Choroid plexus epithelial cell (primary cell): ENCODE results near the gene PLXNC1.
"Not testable (repeated sequence)": the region's sequence is repeated elsewhere in the genome, so short reads cannot be mapped to it uniquely, and the experiment has no call there.

Source experiments
- DNase-seq: peaks from one replicate; pipeline ENCODE4 v3.0.0-alpha.2; 2010; ENCODE audit warnings: low read depth
- H3K4me3 ChIP-seq: 2 replicates; pipeline ENCODE4 v1.5.1; 2011; ENCODE audit warnings: low read depth, mild to moderate bottlenecking, control low read depth, low read length, moderate library complexity
- CTCF ChIP-seq: conservative IDR thresholded peaks from 2 replicates; pipeline ENCODE4 v1.5.1; 2011; ENCODE audit warnings: low read depth, mild to moderate bottlenecking, control low read depth, inconsistent platforms, low read length, moderate library complexity

Gene PLXNC1

GRCh38 chr12:94309373-94309772, 161.0 kb downstream of the PLXNC1 start:
- H3K4me3 ChIP-seq, result no peak overlapping the region
- no peak for DNase-seq
- no peak for TF ChIP-seq CTCF

GRCh38 chr12:94312378-94312777, 164.0 kb downstream of the PLXNC1 start:
- no peak overlapping the region for H3K4me3 ChIP-seq
- DNase-seq, result no peak
- TF ChIP-seq CTCF, result no peak

GRCh38 chr12:94316600-94316999, 168.2 kb downstream of the PLXNC1 start:
- DNase-seq, H3K4me3 ChIP-seq: not testable (repeated sequence)

GRCh38 chr12:94318181-94318580, 169.8 kb downstream of the PLXNC1 start:
- TF ChIP-seq CTCF, result no peak
- DNase-seq, result no peak
- H3K4me3 ChIP-seq, result no peak overlapping the region

- no peak for DNase-seq
These were observed 171.7 kb downstream of the PLXNC1 start for GRCh38 chr12:94320109-94320508.

GRCh38 chr12:94322346-94322745, 174.0 kb downstream of the PLXNC1 start:
- TF ChIP-seq CTCF, result no peak
- DNase-seq, result peak; percentile 7

More at GRCh38 chr12:94320109-94320508, 171.7 kb downstream of the PLXNC1 start:
- no peak for TF ChIP-seq CTCF
- no peak overlapping the region for H3K4me3 ChIP-seq

GRCh38 chr12:94326234-94326633, 177.9 kb downstream of the PLXNC1 start:
- no peak overlapping the region for H3K4me3 ChIP-seq
- no peak for DNase-seq
- TF ChIP-seq CTCF, result no peak

More at GRCh38 chr12:94322346-94322745, 174.0 kb downstream of the PLXNC1 start:
- H3K4me3 ChIP-seq, result no peak overlapping the region

DNA sequence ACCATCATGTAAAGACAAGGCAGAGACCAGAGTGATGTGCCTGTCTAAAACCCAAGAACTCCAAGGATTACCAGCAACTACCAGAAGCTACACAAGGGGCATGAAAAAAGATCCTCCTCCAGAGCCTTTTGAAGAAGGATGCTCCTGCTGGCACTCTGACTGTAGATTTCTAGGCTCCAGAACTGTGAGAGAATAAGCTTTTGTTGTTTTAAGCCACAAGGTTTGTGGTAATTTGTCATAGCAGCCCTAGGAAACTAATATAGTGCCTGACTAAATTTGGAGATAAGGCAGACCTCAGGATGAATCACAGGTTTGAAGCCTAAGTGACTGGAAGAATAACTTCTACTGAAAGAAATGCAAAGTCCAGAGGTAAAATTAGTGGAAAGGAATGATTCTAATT, 178.3 kb downstream of the PLXNC1 start:
- H3K4me3 ChIP-seq, result no peak overlapping the region
- DNase-seq, result peak; percentile 85
- no peak for TF ChIP-seq CTCF
